Measurements from ENCODE around the gene CCDC57.
"Not testable (repeated sequence)": the region's sequence is repeated elsewhere in the genome, so short reads cannot be mapped to it uniquely, and the experiment has no call there.

Gene CCDC57

DNA sequence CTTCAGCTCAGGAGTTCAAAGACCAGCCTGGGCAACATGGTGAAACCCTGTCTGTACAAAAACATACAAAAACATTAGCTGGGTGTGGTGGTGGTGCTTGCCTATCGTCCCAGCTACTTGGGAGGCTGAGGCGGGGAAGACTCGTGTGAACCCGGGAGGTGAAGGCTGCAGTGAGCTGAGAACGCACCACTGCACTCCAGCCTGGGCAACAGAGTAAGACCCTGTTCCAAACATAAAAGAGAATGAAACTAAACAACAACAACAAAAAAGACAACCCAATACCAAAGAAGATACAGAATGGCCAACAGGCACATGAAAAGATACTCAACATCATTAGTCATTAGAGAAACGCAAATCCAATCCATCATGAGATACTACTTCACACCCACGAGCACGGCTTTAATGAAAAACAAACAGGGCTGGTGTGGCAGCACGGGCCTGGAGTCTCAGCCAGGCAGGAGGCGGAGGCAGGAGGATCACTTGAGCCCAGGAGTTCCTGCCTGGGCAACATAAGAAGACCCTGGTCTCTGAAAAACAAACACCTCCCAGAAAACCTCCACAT lies 8.8 kb upstream of the CCDC57 start:
- no peak for DNase-seq

DNA sequence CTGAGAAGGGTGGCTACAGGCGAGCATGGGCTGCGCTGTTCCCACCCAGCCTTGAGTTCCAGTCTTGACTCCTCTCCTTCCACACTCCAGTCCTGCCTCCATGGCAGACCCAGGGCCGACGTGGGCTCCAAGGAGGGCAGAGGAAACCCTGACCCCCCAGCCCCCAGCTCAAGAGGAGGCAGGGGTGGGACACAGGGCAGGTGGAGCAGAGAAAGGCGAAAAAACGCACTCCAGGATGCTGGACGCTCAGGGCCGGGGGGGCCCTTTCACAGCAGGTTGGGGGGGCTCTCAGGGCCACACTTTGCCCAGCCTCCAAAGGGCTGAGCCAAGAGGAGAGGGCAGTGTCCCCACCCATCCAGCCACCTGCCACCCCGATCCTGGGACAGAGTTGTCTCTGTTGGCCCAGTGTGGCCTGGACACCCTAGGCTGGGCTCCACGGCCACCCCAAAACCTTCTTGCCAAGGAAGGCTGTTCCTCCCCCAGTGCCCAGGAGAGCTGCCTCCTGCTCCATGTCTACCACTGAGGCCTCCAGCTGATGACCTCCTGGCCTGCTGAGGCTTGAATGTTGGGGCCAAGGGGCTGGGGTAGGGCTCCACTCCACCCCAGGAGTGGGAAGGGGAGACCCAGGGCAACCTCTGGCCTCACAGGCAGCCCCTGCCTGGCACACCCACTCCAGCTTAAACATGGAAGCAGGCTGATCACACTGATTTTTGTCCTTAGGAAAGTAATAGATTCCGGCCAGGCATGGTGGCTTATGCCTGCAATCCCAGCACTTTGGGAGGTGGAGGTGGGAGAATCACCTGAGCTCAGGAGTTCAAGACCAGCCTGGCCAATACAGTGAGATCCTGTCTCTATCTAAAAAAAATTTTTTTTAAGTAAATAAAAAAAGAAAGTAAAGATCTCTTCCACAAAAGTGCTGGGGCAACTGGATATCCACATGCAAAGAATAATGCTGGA lies 7.4 kb upstream of the CCDC57 start:
- no peak for DNase-seq

DNA sequence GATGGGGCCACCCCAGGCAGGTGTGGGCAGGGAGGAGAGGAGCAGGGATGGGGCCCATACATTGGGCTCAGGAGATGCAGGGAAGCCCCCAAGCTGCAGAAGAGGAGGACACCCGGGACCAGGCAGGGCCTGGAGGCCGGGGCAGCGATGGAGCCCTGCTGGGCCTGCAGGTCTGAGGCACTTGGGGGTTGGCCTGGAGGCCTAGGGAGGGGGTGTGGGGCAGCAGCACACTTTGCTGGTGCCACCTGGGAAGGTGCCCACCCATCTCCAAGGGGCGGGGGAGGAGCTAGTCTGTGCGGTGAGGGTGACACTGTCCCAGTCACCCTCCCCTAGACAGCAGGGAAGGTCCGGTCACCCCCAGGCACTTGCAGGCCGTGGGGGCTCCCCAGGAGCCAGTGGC lies 6.4 kb upstream of the CCDC57 start:
- DNase-seq: no peak

DNA sequence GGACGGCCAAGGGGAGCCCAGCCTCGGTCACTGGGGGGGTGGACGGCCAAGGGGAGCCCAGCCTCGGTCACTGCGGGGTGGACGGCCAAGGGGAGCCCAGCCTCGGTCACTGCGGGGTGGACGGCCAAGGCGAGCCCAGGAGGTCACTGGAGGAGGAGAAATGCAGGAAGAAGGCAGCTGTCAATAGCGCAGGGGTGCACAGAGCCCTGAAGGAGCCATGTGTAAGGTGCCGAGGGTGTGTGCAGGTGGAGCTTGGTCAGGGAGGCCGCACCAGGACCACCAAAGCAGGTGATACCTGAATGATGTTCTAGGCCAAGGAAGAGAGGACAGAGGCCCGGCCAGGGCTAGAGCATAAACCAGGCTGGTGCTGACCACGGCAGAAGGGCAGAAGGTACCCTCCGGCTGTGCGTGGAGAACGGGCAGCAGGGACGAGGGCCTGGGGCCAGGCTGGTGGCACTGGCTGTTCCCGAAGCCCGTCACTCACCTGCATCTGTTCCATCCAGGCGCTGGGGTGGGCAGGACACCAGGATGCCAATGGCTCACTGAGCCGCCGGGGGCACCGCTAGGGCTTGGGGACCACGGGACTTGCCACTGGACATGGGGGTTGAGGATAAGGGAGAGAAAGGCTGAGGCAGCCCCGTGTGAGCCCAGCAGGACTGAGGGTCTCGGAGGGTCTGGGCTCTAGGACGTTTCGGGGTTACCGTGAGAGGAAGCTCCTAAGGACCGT lies 5.9 kb upstream of the CCDC57 start:
- DNase-seq: no peak

DNA sequence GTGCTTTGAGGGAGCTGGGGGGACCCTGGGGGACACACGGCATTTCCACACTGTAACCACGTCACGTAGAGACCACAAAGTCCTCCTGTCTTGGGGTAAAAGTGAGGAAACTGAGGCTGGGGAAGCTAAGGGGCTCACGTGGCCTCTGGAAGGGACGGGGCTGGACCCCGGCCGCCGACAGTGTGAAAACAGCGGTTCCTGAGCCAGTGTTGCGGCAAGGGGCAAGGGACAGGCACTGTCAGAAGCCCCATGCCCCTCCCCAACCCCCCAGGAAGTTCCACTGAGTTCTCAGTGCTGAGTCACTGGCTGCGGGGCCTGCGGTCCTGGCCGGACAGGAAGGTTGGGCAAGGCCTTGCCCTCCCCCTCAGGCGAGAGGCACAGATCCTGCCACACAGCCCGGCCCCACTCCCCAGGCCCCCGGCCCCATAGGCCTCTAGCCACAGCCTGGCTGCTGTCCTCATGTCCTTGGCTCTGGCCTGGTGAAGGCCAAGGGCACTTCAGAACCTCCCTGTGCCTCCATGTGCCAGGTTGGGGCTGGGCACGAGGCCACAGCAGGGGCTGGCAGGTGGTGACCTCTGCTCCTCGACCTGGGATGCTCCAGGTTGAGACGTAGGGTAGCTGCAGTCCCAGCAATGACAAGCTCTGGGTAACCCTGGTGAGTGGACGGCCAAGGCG lies 5.0 kb upstream of the CCDC57 start:
- no peak for DNase-seq

DNA sequence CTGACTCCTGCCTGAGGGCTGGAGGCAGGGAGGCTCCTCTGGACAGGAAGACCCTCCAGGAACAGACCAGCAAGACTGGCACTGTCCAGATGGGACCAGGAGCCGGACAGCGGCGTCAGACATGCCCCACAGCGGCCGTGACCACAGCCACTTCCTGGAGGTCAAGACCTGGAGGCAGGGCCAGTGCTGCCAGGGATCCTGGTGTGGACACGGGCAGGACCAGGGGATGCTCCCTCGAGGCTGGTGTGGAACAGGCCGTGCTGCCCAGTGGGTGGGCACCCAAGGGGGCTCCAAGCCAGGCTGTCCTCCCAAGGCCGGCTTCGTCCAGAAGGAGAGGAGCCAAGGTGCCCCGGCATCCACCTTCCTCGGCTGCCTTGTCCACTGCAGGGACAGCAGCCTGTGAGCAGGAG lies 4.5 kb upstream of the CCDC57 start:
- no peak for DNase-seq

DNA sequence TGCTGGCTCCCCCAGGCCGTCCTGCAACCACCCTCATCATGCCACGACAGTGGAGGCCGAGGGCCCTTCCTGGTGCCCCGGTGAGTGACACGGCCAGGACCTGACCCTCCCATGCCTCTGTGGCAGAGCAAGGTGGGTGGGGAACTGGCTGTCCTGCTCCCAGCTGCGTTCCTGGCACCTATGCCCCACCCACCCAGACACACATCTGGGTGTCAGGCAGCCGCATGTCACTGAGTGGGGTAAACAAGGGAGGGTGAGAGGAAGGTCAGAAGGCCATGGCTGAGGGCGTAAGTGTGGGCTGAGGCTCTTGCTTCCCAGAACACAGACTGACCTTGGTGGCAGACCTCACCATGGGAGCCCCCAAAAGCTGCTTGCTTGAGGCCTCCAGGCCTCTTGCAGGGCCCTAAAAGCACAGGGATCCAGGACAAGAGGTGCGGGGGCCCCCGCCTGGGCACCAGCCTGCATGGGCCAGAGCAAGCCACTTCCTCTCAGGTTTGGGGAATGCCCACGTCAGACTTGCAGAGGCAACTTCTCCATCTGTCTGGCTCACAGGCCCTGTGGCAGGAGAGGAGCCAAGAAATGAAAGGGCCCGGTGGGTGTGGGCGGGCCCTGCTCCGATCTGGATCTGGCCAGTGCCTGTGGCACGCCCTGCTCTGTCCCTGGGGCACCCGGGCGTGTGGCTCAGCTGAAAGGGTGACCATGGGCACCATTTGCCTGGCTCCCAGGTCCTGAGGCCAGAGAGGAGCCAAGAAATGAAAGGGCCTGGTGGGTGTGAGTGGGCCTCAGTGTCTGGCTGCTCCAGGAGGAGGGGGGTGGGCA lies 3.9 kb upstream of the CCDC57 start:
- no peak for DNase-seq

DNA sequence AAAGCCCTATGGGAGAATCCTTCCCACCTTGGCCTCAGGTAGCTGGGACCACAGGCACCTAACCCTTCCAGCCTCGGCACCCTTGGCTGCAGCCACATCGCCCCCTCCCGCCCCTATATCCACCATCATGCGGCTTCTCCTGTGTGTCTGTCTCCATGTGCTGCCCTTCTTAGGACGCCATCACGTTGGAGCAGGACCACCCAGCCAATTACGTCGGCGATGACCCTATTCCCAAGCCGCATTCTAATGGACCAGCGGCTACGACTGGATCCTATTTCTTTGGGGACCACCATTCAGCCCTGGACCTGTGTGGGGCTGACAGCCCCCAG lies 3.3 kb upstream of the CCDC57 start:
- no peak for DNase-seq

DNA sequence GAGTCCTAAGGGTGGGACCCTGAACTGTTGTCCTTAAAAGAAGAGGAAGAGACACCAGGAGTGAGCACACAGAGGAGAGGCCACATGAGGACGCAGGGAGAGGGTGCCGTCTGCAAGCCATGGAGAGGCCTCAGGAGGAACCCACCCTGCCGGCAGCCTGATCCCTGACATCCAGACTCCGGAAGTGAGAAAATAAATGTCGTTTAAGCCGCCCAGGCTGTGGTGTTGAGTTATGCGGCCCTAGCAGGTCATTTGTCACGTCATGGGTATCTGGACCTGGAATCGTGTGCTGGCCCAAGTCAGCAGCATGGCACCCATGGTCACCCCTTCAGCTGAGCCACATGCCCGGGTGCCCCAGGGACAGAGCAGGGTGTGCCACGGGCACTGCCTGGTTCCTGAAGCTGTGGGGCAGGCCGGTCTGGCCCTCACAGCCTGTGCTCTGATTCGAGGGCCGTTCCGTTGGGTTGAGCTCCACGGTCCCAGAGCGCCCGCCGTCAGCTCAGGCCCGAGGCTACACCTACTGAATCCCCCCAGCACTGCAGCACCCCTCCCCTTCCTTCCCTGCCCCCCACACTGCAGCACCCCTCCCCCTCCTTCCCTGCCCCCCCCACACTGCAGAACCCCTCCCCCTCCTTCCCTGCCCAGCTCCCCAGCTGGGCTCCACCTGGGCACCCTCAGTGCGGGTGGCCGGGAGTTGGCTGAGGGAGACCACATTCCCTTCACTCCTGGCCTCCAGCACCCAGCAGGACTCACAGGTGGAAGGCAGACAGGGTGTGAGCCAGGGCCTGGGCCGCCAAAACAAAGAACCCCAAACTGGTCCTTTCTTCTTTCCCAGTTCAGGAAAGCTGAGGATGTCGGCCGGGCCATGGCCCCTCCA lies 2.7 kb upstream of the CCDC57 start:
- no peak for DNase-seq

DNA sequence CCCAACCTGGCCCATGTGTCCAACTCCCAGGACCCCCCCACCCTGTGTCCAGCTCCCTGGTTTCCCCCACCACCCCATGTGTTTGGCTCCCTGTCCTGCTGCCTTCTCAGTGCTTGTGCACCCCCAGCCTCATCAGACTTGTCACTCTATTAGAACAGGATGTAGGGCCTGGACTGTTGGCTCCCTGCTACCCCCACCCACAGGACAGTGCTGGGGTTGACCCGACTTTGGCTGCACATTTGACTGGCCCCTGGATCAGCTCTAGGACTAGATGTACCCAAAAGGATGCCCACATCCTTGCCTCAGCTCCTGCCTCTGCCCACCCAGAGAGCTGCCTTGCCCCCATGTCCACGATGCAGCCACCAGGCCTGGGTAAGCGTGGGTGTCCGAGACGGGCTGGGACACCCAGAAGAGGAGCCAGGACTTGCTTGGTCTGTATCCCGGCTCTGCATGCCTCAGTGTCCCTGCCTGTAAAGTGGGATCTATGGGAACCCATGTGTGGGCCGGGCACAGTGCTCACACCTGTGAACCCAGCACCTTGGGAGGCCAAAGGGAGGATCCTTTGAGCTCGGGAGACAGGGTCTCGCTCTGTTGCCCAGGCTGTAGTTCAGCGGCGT lies 1.5 kb upstream of the CCDC57 start:
- DNase-seq: no peak

DNA sequence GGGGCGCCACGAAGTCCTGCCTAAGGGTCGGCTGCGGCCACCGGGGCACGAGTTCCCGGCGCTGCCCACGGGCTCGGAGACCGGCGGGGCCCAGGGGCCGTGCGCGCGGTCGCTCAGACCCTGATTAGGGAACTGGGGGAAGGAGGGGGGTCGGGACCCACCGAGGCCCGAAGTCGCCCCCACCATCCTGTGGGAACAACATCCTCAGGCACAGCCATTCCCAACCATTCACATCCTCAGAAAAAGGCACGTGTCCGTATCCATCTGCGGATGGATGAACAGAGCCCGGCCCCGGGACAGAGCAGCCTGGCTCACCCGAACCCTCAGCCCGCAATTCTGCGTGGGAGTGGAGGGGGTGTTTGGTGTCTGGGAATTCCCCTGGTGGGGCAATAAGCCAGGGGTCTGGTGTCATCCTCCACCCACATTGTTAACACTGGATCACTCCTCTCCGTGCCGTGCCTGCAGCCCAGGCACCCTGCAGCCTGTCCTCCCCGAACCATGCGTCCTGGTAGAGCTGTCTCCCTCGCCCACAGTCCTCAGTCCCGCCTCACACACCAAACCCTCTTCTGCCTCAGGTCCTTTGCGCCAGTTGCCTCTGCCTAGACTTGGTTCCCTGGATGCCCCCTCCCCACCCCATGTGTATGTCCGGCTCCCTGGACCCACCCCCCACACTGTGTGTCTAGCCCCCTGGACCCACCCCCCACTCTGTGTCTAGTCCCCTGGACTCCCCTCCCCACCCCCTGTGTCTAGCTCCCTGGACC lies 789 bp upstream of the CCDC57 start:
- DNase-seq: peak; percentile 52

DNA sequence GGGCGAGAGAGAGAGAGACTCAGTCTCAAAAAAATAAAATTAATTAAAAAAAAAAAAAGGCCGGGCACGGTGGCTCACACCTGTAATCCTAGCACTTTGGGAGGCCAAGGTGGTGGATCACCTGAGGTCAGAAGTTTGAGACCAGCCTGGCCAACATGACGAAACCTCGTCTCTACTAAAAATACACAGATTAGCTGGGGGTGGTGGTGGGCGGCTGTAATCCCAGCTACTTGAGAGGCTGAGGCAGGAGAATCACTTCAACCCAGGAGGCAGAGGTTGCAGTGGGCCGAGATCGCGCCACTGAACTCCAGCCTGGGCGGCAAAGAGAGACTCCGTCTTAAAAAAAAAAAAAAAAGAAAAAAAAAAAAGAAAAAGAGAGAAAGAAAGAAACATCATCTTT lies 2.0 kb downstream of the CCDC57 start:
- DNase-seq: not testable (repeated sequence)

DNA sequence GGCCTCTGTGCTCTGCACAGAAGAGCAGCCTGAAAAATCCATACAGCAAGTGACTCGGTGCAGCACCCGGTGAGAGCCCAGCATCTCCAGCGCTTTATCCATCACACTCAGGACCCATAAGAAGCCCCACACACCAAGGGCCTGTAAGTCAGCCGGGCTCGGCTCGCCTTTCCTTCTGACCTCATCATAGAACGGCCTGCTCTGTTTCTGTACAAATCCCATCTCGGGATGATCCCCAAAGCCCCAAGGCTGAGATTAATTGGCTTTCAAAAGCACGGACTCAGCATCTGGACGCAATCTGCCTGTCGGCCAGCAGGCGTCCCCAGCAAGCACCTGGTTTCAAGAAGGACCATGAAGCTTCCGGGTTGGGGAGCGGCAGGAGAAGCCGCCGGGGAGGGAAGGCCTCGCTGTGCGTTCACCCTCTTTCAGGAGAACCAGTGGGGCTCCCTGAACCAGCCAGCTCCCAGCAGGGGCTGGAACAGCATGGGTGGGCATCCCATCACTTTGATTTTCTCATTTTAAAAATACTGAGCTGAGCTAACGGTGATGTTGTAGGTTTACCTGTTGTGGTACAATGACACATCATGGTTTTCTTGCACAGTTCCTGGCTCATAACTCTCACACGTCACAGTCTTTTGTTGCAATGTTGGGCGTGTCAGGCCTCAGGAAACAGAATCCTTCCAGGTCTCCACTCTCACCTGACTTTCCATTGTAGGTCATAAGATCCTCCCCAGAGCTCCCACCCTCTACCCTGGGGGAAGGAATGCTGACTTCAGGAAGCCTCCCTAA lies 6.7 kb downstream of the CCDC57 start:
- peak; percentile 91 for DNase-seq

DNA sequence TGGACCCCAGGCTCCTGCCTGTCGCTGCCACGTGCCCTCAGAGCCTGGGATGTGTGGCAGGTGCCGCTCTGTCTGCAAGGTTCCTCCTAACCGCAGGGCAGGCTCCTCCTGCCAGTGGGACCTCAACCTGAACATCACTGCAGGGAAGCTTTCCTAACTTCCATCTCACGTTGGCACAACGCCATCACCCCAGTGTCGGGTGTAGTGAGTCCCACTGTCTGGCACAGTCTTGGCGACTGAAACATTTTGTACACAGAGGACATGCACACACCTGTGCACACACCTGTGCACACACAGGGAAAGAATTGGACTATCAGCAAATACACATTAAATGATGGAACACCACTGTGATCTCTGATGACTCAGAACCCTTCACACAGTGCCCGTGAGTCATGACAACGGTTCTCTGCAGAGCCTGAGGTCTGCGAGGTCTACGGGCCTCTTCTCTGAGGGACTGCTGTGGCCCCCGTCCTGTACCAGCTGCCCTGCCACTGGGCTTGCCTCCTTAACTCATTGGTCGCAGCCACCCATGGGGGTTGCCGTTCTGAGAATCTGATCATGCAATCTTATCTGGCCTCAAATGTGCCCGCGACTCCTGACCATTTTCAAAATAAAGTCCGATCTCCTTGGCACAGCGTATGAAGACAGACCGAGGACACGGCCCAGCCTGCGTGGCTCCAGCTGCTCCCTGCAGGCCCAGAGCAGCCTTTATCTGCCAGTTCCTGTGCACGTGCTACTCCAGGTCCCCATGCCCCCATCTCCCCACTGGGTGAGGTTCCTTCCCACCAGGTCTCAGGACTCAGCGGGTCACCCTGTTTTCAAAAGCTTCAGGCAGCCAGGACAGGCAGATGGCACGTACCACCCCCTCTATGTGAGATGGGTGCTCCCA lies 7.6 kb downstream of the CCDC57 start:
- DNase-seq: peak; percentile 92

DNA sequence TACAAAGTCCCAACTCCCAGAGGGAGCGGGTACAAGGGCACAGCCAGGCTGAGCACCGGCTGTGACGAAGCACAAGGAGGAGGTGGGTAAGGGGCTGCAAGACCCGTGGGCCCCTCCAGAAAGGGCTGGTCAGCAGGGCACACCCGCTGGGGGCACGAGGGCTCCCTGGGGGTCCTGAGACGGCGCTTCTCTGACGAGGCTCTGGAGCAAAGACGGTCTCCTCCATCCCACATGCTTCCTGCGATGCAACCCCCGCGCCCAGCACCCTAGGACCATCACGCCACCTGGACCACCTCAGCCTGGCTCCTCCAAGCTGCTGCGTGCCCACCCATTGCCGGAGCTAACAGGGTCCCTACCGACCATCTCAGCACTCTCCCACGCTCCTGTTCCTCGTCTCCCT lies 8.7 kb downstream of the CCDC57 start:
- no peak for DNase-seq

DNA sequence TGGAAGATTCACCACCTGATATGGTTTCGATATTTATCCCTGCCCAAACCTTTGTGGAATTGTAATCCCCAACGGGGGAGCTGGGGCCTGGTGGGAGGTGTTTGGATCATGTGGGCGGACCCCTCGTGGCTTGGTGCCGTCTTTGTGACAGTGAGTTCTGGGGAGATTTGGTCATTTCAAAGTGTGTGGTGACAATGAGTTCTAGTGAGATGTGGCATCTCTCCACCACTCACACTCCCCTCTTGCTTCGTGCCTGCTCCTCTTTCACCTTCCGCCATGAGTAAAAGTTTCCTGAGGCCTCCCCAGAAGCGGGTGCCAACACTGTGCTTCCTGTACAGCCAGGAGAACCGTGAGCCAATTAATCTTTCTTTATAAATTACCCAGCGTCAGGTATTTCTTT lies 9.7 kb downstream of the CCDC57 start:
- DNase-seq: no peak

DNA sequence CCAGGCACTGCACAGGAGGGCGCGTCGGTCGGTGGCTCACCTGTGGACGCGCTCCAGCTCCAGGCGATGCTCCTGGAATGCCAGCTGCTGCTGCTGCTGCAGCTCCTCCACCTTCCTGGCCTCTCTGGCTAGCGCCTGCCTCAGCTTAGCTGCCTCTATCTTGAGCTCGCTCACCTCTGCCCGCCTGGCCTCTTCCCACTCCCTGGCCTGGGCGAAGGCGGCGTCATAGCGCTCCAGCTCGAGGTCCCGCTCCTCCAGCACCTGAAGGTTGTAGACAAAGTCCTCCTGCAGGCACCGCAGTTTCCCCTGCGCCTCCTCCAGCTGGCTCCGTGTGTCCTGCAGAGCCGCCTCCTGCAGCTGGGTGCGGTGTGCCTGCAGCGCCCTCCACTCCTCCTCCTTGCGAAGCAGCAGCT lies 11.1 kb downstream of the CCDC57 start:
- DNase-seq: no peak
